ENCODE measurements around the gene CSNK1G1.
"Not testable (repeated sequence)": the region's sequence is repeated elsewhere in the genome, so short reads cannot be mapped to it uniquely, and the experiment has no call there.

The CSNK1G1 gene

GRCh38 chr15:64267331-64267973 is 88.5 kb downstream of the CSNK1G1 start:
- Histone ChIP-seq H3F3A (ENCODE audit: insufficient read depth) (0 out of 2 replicates have a peak, but pooled peaks cover 6% of the 10 kb centered on the region), H3K27me3 (ENCODE audit: low read length) (no peaks in the 10 kb centered on the region), H3K4me2 (ENCODE audit: low read depth, low read length, poor library complexity, severe bottlenecking) (no peak overlapping the region), H4K20me1 (ENCODE audit: low read depth, low read length) (no peaks in the 10 kb centered on the region), H3K9me3 (ENCODE audit: insufficient read depth, low read length) (no peaks in the 10 kb centered on the region), H3K4me3 (ENCODE audit: insufficient read depth, low read length, poor library complexity, severe bottlenecking) (no peak overlapping the region), H3K79me2 (ENCODE audit: insufficient read depth, low read length) (peaks cover 15% of the 10 kb centered on the region; the same call in 1 of the 2 replicates), H3K27ac (ENCODE audit: low read depth, low read length) (no peak overlapping the region), H3K36me3 (ENCODE audit: low read length) (no peaks in the 10 kb centered on the region), H3K9ac (ENCODE audit: low read length) (no peak overlapping the region), H3K9me2 (replicated peaks; ENCODE audit: insufficient read depth, low read length) (no peaks in the 10 kb centered on the region), H2AFZ (ENCODE audit: low read depth, low read length, severe bottlenecking) (no peak overlapping the region)
- TF ChIP-seq EZH2phosphoT487 (conservative IDR thresholded peaks at IDR 0.05; ENCODE audit: low read length) (no peak), CTCF (IDR thresholded peaks at IDR 0.05; ENCODE audit: insufficient read depth, low read length, poor library complexity, severe bottlenecking) (no peak)

DNA sequence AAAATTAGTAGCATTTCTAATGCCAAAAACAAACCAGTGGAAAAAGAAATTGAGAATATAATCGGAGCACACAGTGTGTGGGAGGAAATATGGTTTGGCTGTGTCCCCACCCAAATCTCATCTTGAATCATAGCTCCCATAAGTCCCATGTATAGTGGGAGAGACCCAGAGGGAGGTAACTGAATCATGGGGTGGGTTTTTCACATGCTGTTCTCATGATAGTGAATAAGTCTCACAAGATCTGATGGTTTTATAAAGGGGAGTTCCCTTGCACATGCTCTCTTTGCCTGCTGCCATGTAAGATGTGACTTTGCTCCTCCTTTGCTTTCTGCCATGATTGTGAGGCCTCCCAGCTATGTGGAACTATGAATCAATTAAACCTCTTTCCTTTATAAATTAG is 90.8 kb downstream of the CSNK1G1 start:
- H3K79me2 ChIP-seq (ENCODE audit: insufficient read depth, low read length) = peaks cover 15% of the 10 kb centered on the region; the same call in 1 of the 2 replicates
- H3K9me2 ChIP-seq (replicated peaks; ENCODE audit: insufficient read depth, low read length); H3K9ac ChIP-seq (ENCODE audit: low read length); H4K20me1 ChIP-seq (ENCODE audit: low read depth, low read length); H3F3A ChIP-seq (ENCODE audit: insufficient read depth); H3K4me3 ChIP-seq (ENCODE audit: insufficient read depth, low read length, poor library complexity, severe bottlenecking); H3K4me2 ChIP-seq (ENCODE audit: low read depth, low read length, poor library complexity, severe bottlenecking); H3K27ac ChIP-seq (ENCODE audit: low read depth, low read length); H3K9me3 ChIP-seq (ENCODE audit: insufficient read depth, low read length); H3K36me3 ChIP-seq (ENCODE audit: low read length); H3K27me3 ChIP-seq (ENCODE audit: low read length); H2AFZ ChIP-seq (ENCODE audit: low read depth, low read length, severe bottlenecking): not testable (repeated sequence)

- H3K79me2 ChIP-seq (ENCODE audit: insufficient read depth, low read length) = peaks cover 19% of the 10 kb centered on the region; the same call in 1 of the 2 replicates
- no peaks in the 10 kb centered on the region for H3K36me3 ChIP-seq (ENCODE audit: low read length)
- no peaks in the 10 kb centered on the region for H3K9me3 ChIP-seq (ENCODE audit: insufficient read depth, low read length)
- no peak overlapping the region for H3K4me3 ChIP-seq (ENCODE audit: insufficient read depth, low read length, poor library complexity, severe bottlenecking)
- H2AFZ ChIP-seq (ENCODE audit: low read depth, low read length, severe bottlenecking) = no peak overlapping the region
- H3K9ac ChIP-seq (ENCODE audit: low read length) = no peak overlapping the region
- no peak overlapping the region for H3K4me2 ChIP-seq (ENCODE audit: low read depth, low read length, poor library complexity, severe bottlenecking)
- 0 out of 2 replicates have a peak, but pooled peaks cover 6% of the 10 kb centered on the region for H3F3A ChIP-seq (ENCODE audit: insufficient read depth)
- no peak overlapping the region for H3K27ac ChIP-seq (ENCODE audit: low read depth, low read length)
- no peaks in the 10 kb centered on the region for H3K27me3 ChIP-seq (ENCODE audit: low read length)
- H4K20me1 ChIP-seq (ENCODE audit: low read depth, low read length) = no peaks in the 10 kb centered on the region
- no peak for TF ChIP-seq CTCF (IDR thresholded peaks at IDR 0.05; ENCODE audit: insufficient read depth, low read length, poor library complexity, severe bottlenecking)
- no peak for TF ChIP-seq EZH2phosphoT487 (conservative IDR thresholded peaks at IDR 0.05; ENCODE audit: low read length)
- no peaks in the 10 kb centered on the region for H3K9me2 ChIP-seq (replicated peaks; ENCODE audit: insufficient read depth, low read length)
Measured at GRCh38 chr15:64264502-64264901, 91.5 kb downstream of the CSNK1G1 start.

GRCh38 chr15:64263567-64263966 is 92.4 kb downstream of the CSNK1G1 start:
- H4K20me1 ChIP-seq (ENCODE audit: low read depth, low read length) = no peaks in the 10 kb centered on the region
- no peaks in the 10 kb centered on the region for H3K9me3 ChIP-seq (ENCODE audit: insufficient read depth, low read length)
- no peak overlapping the region for H3K4me2 ChIP-seq (ENCODE audit: low read depth, low read length, poor library complexity, severe bottlenecking)
- H3F3A ChIP-seq (ENCODE audit: insufficient read depth) = 0 out of 2 replicates have a peak, but pooled peaks cover under 1% of the 10 kb centered on the region
- no peak overlapping the region for H3K9ac ChIP-seq (ENCODE audit: low read length)
- H3K9me2 ChIP-seq (replicated peaks; ENCODE audit: insufficient read depth, low read length) = no peaks in the 10 kb centered on the region
- H2AFZ ChIP-seq (ENCODE audit: low read depth, low read length, severe bottlenecking) = no peak overlapping the region
- H3K27me3 ChIP-seq (ENCODE audit: low read length) = no peaks in the 10 kb centered on the region
- H3K79me2 ChIP-seq (ENCODE audit: insufficient read depth, low read length) = peaks cover 19% of the 10 kb centered on the region; the same call in 1 of the 2 replicates
- no peak overlapping the region for H3K4me3 ChIP-seq (ENCODE audit: insufficient read depth, low read length, poor library complexity, severe bottlenecking)
- TF ChIP-seq EZH2phosphoT487 (conservative IDR thresholded peaks at IDR 0.05; ENCODE audit: low read length) (no peak), CTCF (IDR thresholded peaks at IDR 0.05; ENCODE audit: insufficient read depth, low read length, poor library complexity, severe bottlenecking) (no peak)
- no peak overlapping the region for H3K27ac ChIP-seq (ENCODE audit: low read depth, low read length)
- no peaks in the 10 kb centered on the region for H3K36me3 ChIP-seq (ENCODE audit: low read length)
